HepG2 (cell line): ENCODE measurements around the gene G6PD. TPM values are rescaled to one million over a fixed set of nuclear protein-coding genes. Genes with fewer than 3 reads are reported as not detected.
A peak's percentile ranks its signal among the peaks of the same experiment; 100 is the strongest.

ENCODE experiments used
- ARNTL ChIP-seq: sonication (generic); formaldehyde crosslinking; IDR thresholded peaks from 2 replicates; pipeline ENCODE4 v1.4.0; 2020; ENCODE audit warnings: mild to moderate bottlenecking, missing genetic modification reagents
- BATF2 ChIP-seq: sonication (generic); formaldehyde crosslinking; IDR thresholded peaks from 2 replicates; pipeline ENCODE4 v1.8.0; 2022; ENCODE audit warnings: mild to moderate bottlenecking, missing genetic modification reagents, moderate library complexity
- CBX5 ChIP-seq: sonication (generic); formaldehyde crosslinking; IDR thresholded peaks from 2 replicates; pipeline ENCODE4 v1.4.0; 2020; ENCODE audit warnings: missing genetic modification reagents, borderline replicate concordance
- CEBPB ChIP-seq: IDR thresholded peaks from 2 replicates; pipeline ENCODE4 v1.6.1; 2011; ENCODE audit warnings: low read depth, low read length, improper control_type of control experiment, borderline replicate concordance
- CEBPG ChIP-seq: IDR thresholded peaks from 2 replicates; pipeline ENCODE4 v1.6.1; 2016
- E2F2 ChIP-seq: sonication (generic); formaldehyde crosslinking; IDR thresholded peaks from 2 replicates; pipeline ENCODE4 v1.4.0; 2020; ENCODE audit warnings: missing genetic modification reagents, borderline replicate concordance
- EP300 ChIP-seq, 3 experiments: sonication (generic) in 1 of 3; formaldehyde crosslinking in 1 of 3; IDR thresholded peaks; 2 replicates each; pipeline versions ENCODE4 v1.5.1 to v1.6.1; 2011 to 2020; ENCODE audit warnings: low read depth in 2 of 3, low read length in 2 of 3, borderline replicate concordance in 1 of 3, improper control_type of control experiment in 1 of 3, mild to moderate bottlenecking in 1 of 3, missing genetic modification reagents in 1 of 3, moderate library complexity in 1 of 3
- FOSL2 ChIP-seq: sonication (generic); formaldehyde crosslinking; IDR thresholded peaks from 2 replicates; pipeline ENCODE4 v1.4.0; 2020; ENCODE audit warnings: missing genetic modification reagents
- JUND ChIP-seq: sonication (generic); formaldehyde crosslinking; IDR thresholded peaks from 2 replicates; pipeline ENCODE4 v1.8.0; 2022; ENCODE audit warnings: mild to moderate bottlenecking, missing genetic modification reagents
- MIER2 ChIP-seq: IDR thresholded peaks from 2 replicates; pipeline ENCODE4 v1.6.1; 2016; ENCODE audit warnings: missing biosample characterization, missing genetic modification reagents
- NR2F2 ChIP-seq: IDR thresholded peaks from 2 replicates; pipeline ENCODE4 v1.6.1; 2012; ENCODE audit warnings: low read depth, inconsistent platforms, borderline replicate concordance
- PHF21A ChIP-seq: sonication (generic); formaldehyde crosslinking; IDR thresholded peaks from 2 replicates; pipeline ENCODE4 v1.5.0; 2020; ENCODE audit warnings: mild to moderate bottlenecking, missing genetic modification reagents
- RARA ChIP-seq: IDR thresholded peaks from 2 replicates; pipeline ENCODE4 v1.6.1; 2016; ENCODE audit warnings: missing genetic modification reagents, missing compliant biosample characterization
- RFXAP ChIP-seq: sonication (generic); formaldehyde crosslinking; IDR thresholded peaks from 2 replicates; pipeline ENCODE4 v1.4.0; 2020; ENCODE audit warnings: missing genetic modification reagents, borderline replicate concordance
- RXRB ChIP-seq: IDR thresholded peaks from 2 replicates; pipeline ENCODE4 v1.6.1; 2016; ENCODE audit warnings: borderline replicate concordance, missing genetic modification reagents, missing compliant biosample characterization
- SKI ChIP-seq: fragments of 450-650 bp; IDR thresholded peaks from one replicate; pipeline ENCODE4 v1.6.1; 2018; ENCODE audit warnings: mild to moderate bottlenecking; ENCODE audit not compliant: partially characterized antibody
- SPEN ChIP-seq: sonication (generic); formaldehyde crosslinking; IDR thresholded peaks from 2 replicates; pipeline ENCODE4 v1.5.1; 2020; ENCODE audit warnings: low read depth, mild to moderate bottlenecking, missing genetic modification reagents
- SUZ12 ChIP-seq: fragments of 150-350 bp; IDR thresholded peaks from 2 replicates; pipeline ENCODE4 v1.6.1; 2014; ENCODE audit warnings: low read depth, low read length
- TCF12 ChIP-seq, 2 experiments: fragments of 450-650 bp in 1 of 2; sonication (generic) in 1 of 2; formaldehyde crosslinking in 1 of 2; IDR thresholded peaks; 2 replicates each; pipeline versions ENCODE4 v1.6.1 to v1.8.0; 2017 to 2022; ENCODE audit warnings: antibody characterized with exemption in 1 of 2, mild to moderate bottlenecking in 1 of 2, missing genetic modification reagents in 1 of 2, moderate library complexity in 1 of 2
- ZNF282 ChIP-seq: fragments of 450-650 bp; IDR thresholded peaks from 2 replicates; pipeline ENCODE4 v1.6.1; 2018; ENCODE audit not compliant: partially characterized antibody
- ZNF30 ChIP-seq: sonication (generic); formaldehyde crosslinking; IDR thresholded peaks from 2 replicates; pipeline ENCODE4 v1.5.0; 2020; ENCODE audit warnings: mild to moderate bottlenecking, missing genetic modification reagents
- ZNF460 ChIP-seq: sonication (generic); formaldehyde crosslinking; IDR thresholded peaks from 2 replicates; pipeline ENCODE4 v1.5.1; 2020; ENCODE audit warnings: missing genetic modification reagents, mild to moderate bottlenecking, borderline replicate concordance
- ZNF646 ChIP-seq: sonication (generic); formaldehyde crosslinking; IDR thresholded peaks from 2 replicates; pipeline ENCODE4 v1.9.0; 2021; ENCODE audit warnings: mild to moderate bottlenecking, missing genetic modification reagents
- polyA plus RNA-seq, 8 experiments: library from polyadenylated mRNA; depleted of rRNA in 3 of 8; stranded (reverse) in 7 of 8; unstranded in 1 of 8; fragments of >200 nt; fragmentation: Illumina TruSeq in 4 of 8; extraction: Trizol in 4 of 8; gene quantifications; 2 replicates each; pipeline versions ENCODE4 v1.2.1 to v1.2.3, GENCODE V29; 2011 to 2016; ENCODE audit warnings: low read depth in 4 of 8, missing spikeins in 1 of 8, mixed read lengths in 1 of 8; ENCODE audit not compliant: insufficient read depth in 1 of 8
- total RNA-seq, 5 experiments: library from RNA; depleted of rRNA; stranded (reverse); fragments of >200 nt; fragmentation: Illumina TruSeq; extraction: Trizol; gene quantifications; 2 replicates each; pipeline ENCODE4 v1.2.3, GENCODE V29; 2016; ENCODE audit warnings: low read depth in 1 of 5

Gene G6PD
- total and polyA plus RNA-seq, 2 of the 13 experiments (the other 11 are each of a cell fraction or from before 2014, with no cell fraction given), result 18.8 to 28.8 TPM

- TF ChIP-seq NR2F2 (0 out of 2 replicates have a peak, but pooled peaks have one; percentile 15), CEBPG (CRISPR knock-in tag) (peak; percentile 38), JUND (CRISPR knock-in tag) (peak; percentile 34; the same call in 1 of the 2 replicates), MIER2 (CRISPR knock-in tag) (no peak), FOSL2 (peak; percentile 89), RFXAP (CRISPR knock-in tag) (no peak), BATF2 (CRISPR knock-in tag) (no peak), ZNF30 (CRISPR knock-in tag) (no peak), CEBPB (peak; percentile 62; the same call in 1 of the 2 replicates), CBX5 (CRISPR knock-in tag) (no peak), E2F2 (no peak), ZNF282 (no peak), TCF12 (IDR thresholded peaks at IDR 0.05) (no peak), TCF12 (CRISPR knock-in tag; IDR thresholded peaks at IDR 0.05) (no peak), EP300 (IDR thresholded peaks at IDR 0.05; ENCODE audit: low read depth in 2 of 2, low read length in 2 of 2) (no peak), EP300 (CRISPR knock-in tag; IDR thresholded peaks at IDR 0.05; ENCODE audit: borderline replicate concordance) (no peak), RARA (CRISPR knock-in tag) (peak; percentile 83), PHF21A (no peak), RXRB (CRISPR knock-in tag) (no peak), SPEN (CRISPR knock-in tag) (no peak), ZNF646 (CRISPR knock-in tag) (no peak), SUZ12 (no peak), SKI (no peak), ZNF460 (CRISPR knock-in tag) (peak; percentile 37; the same call in 1 of the 2 replicates), ARNTL (CRISPR knock-in tag) (no peak)
These were observed 17.4 kb downstream of the G6PD start (continued) for GRCh38 chrX:154529206-154529612.
